ENCODE results near the gene SBK2. TPM values are rescaled to one million over a fixed set of nuclear protein-coding genes. Genes with fewer than 3 reads are reported as not detected.
A peak's percentile ranks its signal among the peaks of the same experiment; 100 is the strongest.

SBK2 gene
- total RNA-seq, 4 donors from 2014 or later, result not detected

DNA sequence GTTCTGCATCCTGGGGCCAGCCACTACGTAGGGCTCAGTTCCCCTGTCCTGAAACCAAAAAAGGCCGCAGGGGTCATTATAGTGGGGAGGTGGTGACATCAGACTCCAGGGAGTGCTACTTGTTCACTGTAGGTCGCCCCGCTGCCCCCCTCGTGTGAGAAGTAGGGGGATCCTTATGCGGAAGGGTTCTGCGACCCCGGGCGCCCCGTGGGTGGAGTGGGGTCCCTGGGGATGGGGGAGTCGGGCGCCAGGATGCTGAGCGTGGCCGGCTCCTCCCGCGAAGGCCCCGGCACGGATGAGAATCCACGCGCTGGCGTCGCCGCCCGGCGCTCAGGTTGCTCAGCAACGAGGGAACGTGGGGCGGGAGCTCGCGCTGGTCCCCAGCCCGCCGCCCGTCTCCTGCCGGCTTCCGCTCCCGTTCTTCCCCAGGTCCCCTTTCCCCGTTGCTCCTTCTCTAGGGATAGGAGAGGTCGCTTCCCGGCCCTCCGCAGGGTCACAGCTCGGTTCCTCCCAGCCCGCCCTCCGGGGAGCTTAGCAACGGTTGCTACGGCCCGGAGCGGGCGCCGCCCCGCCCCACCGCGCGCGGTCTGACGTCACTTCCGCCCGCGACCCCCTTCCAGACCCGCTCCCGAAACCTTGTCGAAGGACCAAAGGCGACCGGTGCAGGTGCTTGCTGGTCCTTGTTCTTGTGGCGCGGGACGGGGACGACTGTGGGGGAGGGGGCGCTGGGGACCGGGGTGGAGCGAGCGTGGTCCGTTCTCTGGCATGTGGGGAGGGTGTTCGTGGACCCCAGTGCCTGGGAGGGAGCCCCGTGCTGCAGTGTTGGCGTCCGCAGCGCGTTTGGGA, 52.1 kb downstream of the SBK2 start, which contains the start of gene NAT14:
TSS of gene NAT14 (plus strand) at position 596 of the 846 bp plus-strand sequence. CDS start 521 bp downstream, outside the sequence.
- H3K4me3 ChIP-seq, result peak within 1 kb of the TSS; percentile 58 to 73 (median 66)
- no peak for DNase-seq (ENCODE audit: extremely low spot score)

DNA sequence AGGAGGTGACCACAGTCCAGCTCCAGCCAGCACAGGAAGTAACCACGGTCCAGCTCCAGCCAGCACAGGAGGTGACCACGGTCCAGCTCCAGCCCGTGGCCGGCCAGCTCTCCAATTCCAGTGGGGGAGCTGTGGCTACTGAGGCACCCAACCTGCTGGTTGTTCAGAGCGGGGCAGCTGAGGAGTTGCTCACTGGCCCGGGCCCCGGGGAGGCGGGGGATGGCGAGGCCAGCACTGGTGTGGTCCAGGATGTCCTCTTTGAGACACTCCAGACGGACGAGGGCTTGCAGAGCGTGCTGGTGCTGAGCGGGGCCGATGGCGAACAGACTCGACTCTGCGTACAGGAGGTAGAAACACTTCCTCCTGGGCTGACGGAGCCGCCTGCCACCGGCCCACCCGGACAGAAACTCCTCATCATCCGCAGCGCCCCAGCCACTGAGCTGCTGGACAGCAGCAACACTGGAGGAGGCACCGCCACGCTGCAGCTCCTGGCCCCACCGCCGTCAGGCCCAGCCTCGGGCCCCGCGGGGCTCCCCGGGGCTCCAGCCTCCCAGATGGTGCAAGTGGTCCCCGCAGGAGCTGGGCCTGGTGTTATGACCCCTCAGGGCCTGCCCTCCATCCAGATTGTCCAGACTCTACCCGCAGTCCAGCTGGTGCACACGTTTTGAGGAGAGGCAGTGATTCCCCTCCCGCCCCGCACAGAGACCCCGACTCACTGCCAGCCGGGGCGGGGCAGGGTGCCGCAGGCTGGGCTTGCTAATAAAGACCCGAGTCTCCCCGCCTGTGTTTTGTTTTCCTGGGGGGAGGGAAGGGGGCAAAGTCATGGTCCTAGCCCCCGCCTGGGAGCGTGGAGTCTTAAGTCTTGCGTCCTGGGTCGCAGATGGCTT, 53.0 kb downstream of the SBK2 start:
- Histone ChIP-seq H3K4me1 (peaks cover 54 to 63% (median 56%) of the 10 kb centered on the region in 4 donors), H3K36me3 (peaks cover 18 to 33% (median 27%) of the 10 kb centered on the region in 4 donors), H3K27ac (replicated peaks in 1 of 4) (peak overlapping the region; percentile 93 to 98 (median 96)), H3K4me3 (peak overlapping the region; percentile 58 to 73 (median 66)), H3K27me3 (no peaks in the 10 kb centered on the region), H3K9me3 (no peaks in the 10 kb centered on the region)
- 79% methylated on average over 21 of the region's 46 CpGs for WGBS
- DNase-seq (ENCODE audit: extremely low spot score), result no peak
- TF ChIP-seq, protein P1, sequence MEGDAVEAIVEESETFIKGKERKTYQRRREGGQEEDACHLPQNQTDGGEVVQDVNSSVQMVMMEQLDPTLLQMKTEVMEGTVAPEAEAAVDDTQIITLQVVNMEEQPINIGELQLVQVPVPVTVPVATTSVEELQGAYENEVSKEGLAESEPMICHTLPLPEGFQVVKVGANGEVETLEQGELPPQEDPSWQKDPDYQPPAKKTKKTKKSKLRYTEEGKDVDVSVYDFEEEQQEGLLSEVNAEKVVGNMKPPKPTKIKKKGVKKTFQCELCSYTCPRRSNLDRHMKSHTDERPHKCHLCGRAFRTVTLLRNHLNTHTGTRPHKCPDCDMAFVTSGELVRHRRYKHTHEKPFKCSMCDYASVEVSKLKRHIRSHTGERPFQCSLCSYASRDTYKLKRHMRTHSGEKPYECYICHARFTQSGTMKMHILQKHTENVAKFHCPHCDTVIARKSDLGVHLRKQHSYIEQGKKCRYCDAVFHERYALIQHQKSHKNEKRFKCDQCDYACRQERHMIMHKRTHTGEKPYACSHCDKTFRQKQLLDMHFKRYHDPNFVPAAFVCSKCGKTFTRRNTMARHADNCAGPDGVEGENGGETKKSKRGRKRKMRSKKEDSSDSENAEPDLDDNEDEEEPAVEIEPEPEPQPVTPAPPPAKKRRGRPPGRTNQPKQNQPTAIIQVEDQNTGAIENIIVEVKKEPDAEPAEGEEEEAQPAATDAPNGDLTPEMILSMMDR (IDR thresholded peaks at IDR 0.05), result no peak
- no peak for TF ChIP-seq POLR2A (IDR thresholded peaks at IDR 0.05; ENCODE audit: low read depth)
- no peak for TF ChIP-seq EP300 (IDR thresholded peaks at IDR 0.05)
- TF ChIP-seq POLR2AphosphoS5 (IDR thresholded peaks at IDR 0.05), result no peak
- intact Hi-C loops (cut with DNase I), result no loop called here

More for the DNA sequence above, 52.1 kb downstream of the SBK2 start, which contains the start of gene NAT14:
- Histone ChIP-seq H3K4me1 (peaks cover 50 to 69% (median 65%) of the 10 kb centered on the region in 4 donors), H3K27me3 (no peaks in the 10 kb centered on the region), H3K27ac (replicated peaks in 1 of 4) (peak within 1 kb of the TSS; percentile 93 to 98 (median 96)), H3K36me3 (peaks cover 18 to 33% (median 27%) of the 10 kb centered on the region in 4 donors), H3K9me3 (no peaks in the 10 kb centered on the region)
- TF ChIP-seq EP300 (IDR thresholded peaks at IDR 0.05) (no peak), POLR2AphosphoS5 (IDR thresholded peaks at IDR 0.05) (peak in 1 of 2 donors; percentile 64)
- intact Hi-C loops (cut with DNase I), result no loop called here
- WGBS, result under 1% methylated on average over 36 of the region's 78 CpGs

DNA sequence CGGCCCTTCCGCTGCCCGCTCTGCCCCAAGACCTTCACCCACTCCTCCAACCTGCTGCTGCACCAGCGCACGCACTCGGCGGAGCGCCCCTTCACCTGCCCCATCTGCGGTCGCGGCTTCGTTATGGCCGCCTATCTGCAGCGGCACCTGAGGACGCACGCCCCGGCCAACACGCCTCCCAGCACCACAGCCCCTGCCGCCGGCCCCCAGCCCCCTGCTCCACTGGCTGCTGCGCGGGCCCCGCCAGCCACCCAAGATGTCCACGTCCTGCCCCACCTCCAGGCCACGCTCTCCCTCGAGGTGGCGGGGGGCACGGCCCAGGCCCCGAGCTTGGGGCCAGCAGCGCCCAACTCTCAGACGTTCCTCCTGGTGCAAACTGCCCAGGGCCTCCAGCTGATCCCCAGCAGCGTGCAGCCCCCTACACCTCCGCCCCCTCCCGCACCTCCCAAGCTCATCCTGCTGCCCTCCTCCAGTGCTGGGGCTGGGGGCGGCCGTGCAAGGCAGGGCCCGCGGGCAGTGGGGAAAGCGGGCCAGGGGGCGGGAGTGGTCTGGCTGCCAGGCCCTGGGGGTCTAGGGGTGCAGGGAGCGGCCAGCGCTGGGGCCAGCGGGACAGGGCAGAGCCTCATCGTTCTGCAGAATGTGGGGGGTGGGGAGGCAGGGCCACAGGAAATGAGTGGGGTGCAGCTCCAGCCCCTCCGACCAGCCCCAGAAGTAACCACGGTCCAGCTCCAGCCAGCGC, 53.8 kb downstream of the SBK2 start:
- H3K27ac ChIP-seq (replicated peaks in 1 of 4), result no peak overlapping the region
- H3K36me3 ChIP-seq, result peaks cover 18 to 33% (median 27%) of the 10 kb centered on the region in 4 donors
- no peak for DNase-seq (ENCODE audit: extremely low spot score)
- H3K4me1 ChIP-seq, result peaks cover 52 to 63% (median 55%) of the 10 kb centered on the region in 4 donors
- TF ChIP-seq POLR2A (IDR thresholded peaks at IDR 0.05; ENCODE audit: low read depth), result no peak
- TF ChIP-seq POLR2AphosphoS5 (IDR thresholded peaks at IDR 0.05), result no peak
- TF ChIP-seq, protein P1 (IDR thresholded peaks at IDR 0.05), result no peak
- TF ChIP-seq EP300 (IDR thresholded peaks at IDR 0.05), result no peak
- intact Hi-C loops (cut with DNase I), result no loop called here
- no peaks in the 10 kb centered on the region for H3K27me3 ChIP-seq
- H3K9me3 ChIP-seq, result no peaks in the 10 kb centered on the region
- WGBS, result 95% methylated on average over 36 of the region's 47 CpGs
- no peak overlapping the region for H3K4me3 ChIP-seq

DNA sequence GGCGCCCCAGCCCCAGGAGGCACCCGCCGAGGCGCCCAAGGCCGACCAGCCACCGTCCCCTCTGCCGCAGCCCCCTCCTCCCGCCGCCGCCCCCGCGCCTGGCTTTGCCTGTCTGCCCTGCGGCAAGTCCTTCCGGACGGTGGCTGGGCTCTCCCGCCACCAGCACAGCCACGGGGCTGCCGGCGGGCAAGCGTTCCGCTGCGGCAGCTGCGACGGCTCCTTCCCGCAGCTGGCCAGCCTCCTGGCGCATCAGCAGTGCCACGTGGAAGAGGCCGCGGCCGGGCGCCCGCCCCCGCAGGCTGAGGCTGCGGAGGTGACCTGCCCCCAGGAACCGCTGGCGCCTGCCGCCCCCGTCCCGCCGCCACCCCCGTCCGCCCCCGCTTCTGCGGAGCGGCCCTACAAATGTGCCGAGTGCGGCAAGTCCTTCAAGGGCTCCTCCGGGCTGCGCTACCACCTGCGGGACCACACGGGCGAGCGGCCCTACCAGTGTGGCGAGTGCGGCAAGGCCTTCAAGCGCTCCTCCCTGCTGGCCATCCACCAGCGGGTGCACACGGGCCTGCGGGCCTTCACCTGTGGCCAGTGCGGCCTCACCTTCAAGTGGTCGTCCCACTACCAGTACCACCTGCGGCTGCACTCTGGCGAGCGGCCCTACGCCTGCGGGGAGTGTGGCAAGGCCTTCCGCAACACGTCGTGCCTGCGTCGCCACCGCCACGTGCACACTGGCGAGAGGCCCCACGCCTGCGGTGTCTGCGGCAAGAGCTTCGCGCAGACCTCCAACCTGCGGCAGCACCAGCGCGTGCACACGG, 54.6 kb downstream of the SBK2 start:
- WGBS, result 92% methylated on average over 33 of the region's 83 CpGs
- Histone ChIP-seq H3K27ac (replicated peaks in 1 of 4) (no peak overlapping the region), H3K4me1 (peaks cover 52 to 63% (median 55%) of the 10 kb centered on the region in 4 donors), H3K27me3 (no peaks in the 10 kb centered on the region), H3K36me3 (peaks cover 18 to 33% (median 27%) of the 10 kb centered on the region in 4 donors), H3K4me3 (no peak overlapping the region), H3K9me3 (no peaks in the 10 kb centered on the region)
- intact Hi-C loops (cut with DNase I), result no loop called here
- DNase-seq (ENCODE audit: extremely low spot score), result no peak
- TF ChIP-seq EP300 (IDR thresholded peaks at IDR 0.05) (no peak), POLR2AphosphoS5 (IDR thresholded peaks at IDR 0.05) (no peak), POLR2A (IDR thresholded peaks at IDR 0.05; ENCODE audit: low read depth) (no peak)
- TF ChIP-seq, protein P1 (IDR thresholded peaks at IDR 0.05), result no peak
